B cell (primary cell): ENCODE results near the gene COL13A1. TPM values are rescaled to one million over a fixed set of nuclear protein-coding genes. Genes with fewer than 3 reads are reported as not detected.

ENCODE experiments used
- ATAC-seq: fragments of 200-7000 bp; cut with Tn5 transposase; one replicate; pipeline ENCODE4 v1.10.0; 2021; ENCODE audit warnings: low read depth, mild to moderate bottlenecking, moderate number of reproducible peaks, moderate library complexity
- CTCF ChIA-PET: fragments of 350-600 bp; sonication (Branson Sonifier 250); formaldehyde crosslinking; loops from one replicate; lab custom pipeline; 2021; ENCODE audit warnings: antibody characterized with exemption, inconsistent platforms; lab: Charles Lee
- POLR2A ChIA-PET: fragments of 350-600 bp; sonication (Branson Sonifier 250); formaldehyde crosslinking; loops from one replicate; lab custom pipeline; 2021; ENCODE audit warnings: antibody characterized with exemption; lab: Charles Lee
- DNase-seq: peaks from one replicate; pipeline ENCODE4 v3.0.0; 2013
- H2AFZ ChIP-seq: 2 replicates; pipeline ENCODE4 v1.6.1; 2012; ENCODE audit warnings: mild to moderate bottlenecking, low read depth, low read length; ENCODE audit not compliant: insufficient read depth, poor library complexity, severe bottlenecking
- H3K27ac ChIP-seq, 2 donors: 1 replicate in 1 of 2; 2 replicates in 1 of 2; pipeline ENCODE4 v1.5.1; 2012 to 2013; ENCODE audit warnings: low read length in 2 of 2, mild to moderate bottlenecking in 2 of 2, moderate library complexity in 1 of 2
- H3K27me3 ChIP-seq, 4 experiments: fragments of 200-600 bp in 1 of 4; sonication (generic) in 1 of 4; replicated peaks in 1 of 4; 1 replicate in 2 of 4; 2 replicates in 2 of 4; pipeline versions ENCODE4 v1.6.1 to v1.7.0; 2013 to 2016; ENCODE audit warnings: low read length in 3 of 4, mild to moderate bottlenecking in 2 of 4, mixed read lengths in 1 of 4, moderate library complexity in 1 of 4; ENCODE audit not compliant: insufficient read depth in 4 of 4, control insufficient read depth in 3 of 4; ENCODE audit errors: control extremely low read depth in 1 of 4
- H3K36me3 ChIP-seq, 2 experiments: replicated peaks in 1 of 2; 1 replicate in 1 of 2; 2 replicates in 1 of 2; pipeline versions ENCODE4 v1.6.1 to v1.7.1; 2013; ENCODE audit warnings: low read length in 1 of 2; ENCODE audit not compliant: insufficient read depth in 2 of 2, control insufficient read depth in 1 of 2; ENCODE audit errors: control extremely low read depth in 1 of 2, extremely low read depth in 1 of 2
- H3K4me1 ChIP-seq, 2 donors: fragments of 200-600 bp in 1 of 2; sonication (generic) in 1 of 2; 1 replicate in 1 of 2; 2 replicates in 1 of 2; pipeline versions ENCODE4 v1.5.1 to v1.6.1; 2013 to 2017; ENCODE audit warnings: low read length in 2 of 2; ENCODE audit not compliant: control insufficient read depth in 2 of 2, insufficient read depth in 2 of 2
- H3K4me2 ChIP-seq: replicated peaks from 2 replicates; pipeline ENCODE3; 2012; ENCODE audit warnings: mild to moderate bottlenecking, low read depth, low read length; ENCODE audit not compliant: poor library complexity, severe bottlenecking
- H3K4me3 ChIP-seq, 5 experiments: fragments of 200-600 bp in 1 of 5; sonication (generic) in 1 of 5; 1 replicate in 3 of 5; 2 replicates in 2 of 5; pipeline versions ENCODE4 v1.5.1 to v1.7.0; 2011 to 2016; ENCODE audit warnings: low read length in 4 of 5, mild to moderate bottlenecking in 4 of 5, low read depth in 2 of 5, control low read depth in 1 of 5, moderate library complexity in 1 of 5; ENCODE audit not compliant: insufficient read depth in 1 of 5; ENCODE audit errors: control extremely low read depth in 1 of 5, extremely low read depth in 1 of 5
- H3K79me2 ChIP-seq: fragments of 200-600 bp; sonication (generic); one replicate; pipeline ENCODE4 v1.6.0; 2016; ENCODE audit warnings: low read length; ENCODE audit not compliant: control insufficient read depth, insufficient read depth
- H3K9ac ChIP-seq: fragments of 200-600 bp; sonication (generic); 2 replicates; pipeline ENCODE4 v1.6.1; 2017; ENCODE audit warnings: mild to moderate bottlenecking, low read length, moderate library complexity
- H3K9me3 ChIP-seq, 3 donors: one replicate each; pipeline versions ENCODE4 v1.6.1 to v1.7.1; 2013; ENCODE audit warnings: low read length in 2 of 3; ENCODE audit not compliant: control insufficient read depth in 2 of 3, insufficient read depth in 1 of 3; ENCODE audit errors: control extremely low read depth in 1 of 3
- H4K20me1 ChIP-seq: 2 replicates; pipeline ENCODE4 v1.6.0; 2012; ENCODE audit warnings: mild to moderate bottlenecking, low read length; ENCODE audit not compliant: insufficient read depth, control insufficient read depth, poor library complexity, severe bottlenecking
- H3K27ac Mint-ChIP-seq: one replicate; pipeline ENCODE4 v1.8.0; 2021; ENCODE audit warnings: mixed read lengths
- H3K27me3 Mint-ChIP-seq: one replicate; pipeline ENCODE4 v1.8.0; 2021; ENCODE audit warnings: mixed read lengths
- H3K4me1 Mint-ChIP-seq: one replicate; pipeline ENCODE4 v1.8.0; 2021; ENCODE audit warnings: mixed read lengths
- H3K4me3 Mint-ChIP-seq: one replicate; pipeline ENCODE4 v1.8.0; 2021; ENCODE audit warnings: mixed read lengths
- H3K9me3 Mint-ChIP-seq: one replicate; pipeline ENCODE4 v1.8.0; 2022; ENCODE audit warnings: mixed read lengths; ENCODE audit not compliant: insufficient read depth
- CTCF ChIP-seq: fragments of 200-600 bp; IDR thresholded peaks from one replicate; pipeline ENCODE4 v1.8.0; 2022; ENCODE audit warnings: antibody characterized with exemption, mild to moderate bottlenecking
- EZH2 ChIP-seq: IDR thresholded peaks from 2 replicates; pipeline ENCODE4 v1.6.1; 2012; ENCODE audit warnings: borderline replicate concordance, low read depth, mild to moderate bottlenecking, moderate library complexity, low read length; ENCODE audit not compliant: insufficient read depth, poor library complexity, severe bottlenecking
- WGBS: methylation state at CpG from one replicate; pipeline ENCODE4 v1.1.5; 2013; ENCODE audit warnings: missing lambda C conversion rate; ENCODE audit not compliant: insufficient coverage; 5-methylcytosine and 5-hydroxymethylcytosine counted together
- intact Hi-C: fragments of 100-400 bp; cut with micrococcal nuclease; formaldehyde crosslinking; loops from one replicate; pipeline ENCODE4 v1.10.0; 2022
- polyA plus RNA-seq: library from polyadenylated mRNA; depleted of rRNA; stranded (reverse); fragments of >200 nt; gene quantifications from 2 replicates; pipeline ENCODE4 v1.2.3, GENCODE V29; 2012
- total RNA-seq, 2 donors: library from RNA; stranded (reverse); fragments of 120-200 nt in 1 of 2; gene quantifications; 1 replicate in 1 of 2; 2 replicates in 1 of 2; pipeline versions ENCODE4 v1.2.3 to v1.2.4, GENCODE V29; 2013 to 2022

COL13A1 gene
- total and polyA plus RNA-seq, 2 donors (not counting 1 experiment from before 2014, with no cell fraction given) = not detected

- H3K4me1 Mint-ChIP-seq = peaks cover 8% of the 10 kb centered on the region
- TF ChIP-seq CTCF (no peak), EZH2 (no peak)
- H3K4me2 ChIP-seq = no peak overlapping the region
- H3K9ac ChIP-seq = no peak overlapping the region
- CTCF ChIA-PET = no interaction called here
- no peaks in the 10 kb centered on the region for H3K79me2 ChIP-seq
- ATAC-seq (no peak), DNase-seq (no peak)
- H3K27me3 Mint-ChIP-seq = peaks cover 32% of the 10 kb centered on the region
- H3K27ac ChIP-seq = no peak overlapping the region
- no peaks in the 10 kb centered on the region for H3K9me3 Mint-ChIP-seq
- WGBS = 50% methylated on average over 3 of the region's 6 CpGs
- no peak overlapping the region for H2AFZ ChIP-seq
- no peak overlapping the region for H3K27ac Mint-ChIP-seq
- H3K9me3 ChIP-seq = no peaks in the 10 kb centered on the region
- no peak overlapping the region for H3K4me3 ChIP-seq
- H3K36me3 ChIP-seq = no peaks in the 10 kb centered on the region
- peaks cover 0 to 6% of the 10 kb centered on the region in 2 donors for H3K4me1 ChIP-seq
- no peaks in the 10 kb centered on the region for H4K20me1 ChIP-seq
- peaks cover 0 to 9% (median 0%) of the 10 kb centered on the region in 4 experiments for H3K27me3 ChIP-seq
- intact Hi-C loops = no loop called here
- POLR2A ChIA-PET = no interaction called here
- no peak overlapping the region for H3K4me3 Mint-ChIP-seq
Observed at GRCh38 chr10:69845574-69846292, 44.0 kb downstream of the COL13A1 start.

- TF ChIP-seq EZH2 = no peak
- TF ChIP-seq CTCF = no peak
- peaks cover 8% of the 10 kb centered on the region for H3K4me1 Mint-ChIP-seq
Observed at GRCh38 chr10:69846293-69846921, 44.7 kb downstream of the COL13A1 start.

More at GRCh38 chr10:69846293-69846921, 44.7 kb downstream of the COL13A1 start:
- Histone ChIP-seq H3K27ac (no peak overlapping the region), H3K4me3 (no peak overlapping the region), H3K27me3 (peaks cover 0 to 9% (median 0%) of the 10 kb centered on the region in 4 experiments), H3K9ac (no peak overlapping the region), H3K4me1 (peaks cover 0 to 6% of the 10 kb centered on the region in 2 donors), H3K36me3 (no peaks in the 10 kb centered on the region), H3K79me2 (no peaks in the 10 kb centered on the region), H3K4me2 (no peak overlapping the region), H4K20me1 (no peaks in the 10 kb centered on the region), H3K9me3 (no peaks in the 10 kb centered on the region), H2AFZ (no peak overlapping the region)
- 24% methylated on average over 11 of the region's 14 CpGs for WGBS
- ATAC-seq = no peak
- Mint-ChIP-seq H3K4me3 (no peak overlapping the region), H3K27me3 (peaks cover 32% of the 10 kb centered on the region), H3K9me3 (no peaks in the 10 kb centered on the region), H3K27ac (no peak overlapping the region)
- DNase-seq = no peak
- intact Hi-C loops = no loop called here
- ChIA-PET POLR2A (no interaction called here), CTCF (no interaction called here)
